Loucy (cell line): ENCODE data around the gene TBC1D2.
"Not testable (repeated sequence)": the region's sequence is repeated elsewhere in the genome, so short reads cannot be mapped to it uniquely, and the experiment has no call there.

ENCODE experiments used
- H2AFZ ChIP-seq: fragments of 200-600 bp; sonication (generic); 2 replicates; pipeline ENCODE4 v1.6.0; 2016; ENCODE audit warnings: antibody characterized with exemption, mild to moderate bottlenecking, low read length, moderate library complexity
- H3F3A ChIP-seq: fragments of 200-600 bp; 2 replicates; pipeline ENCODE4 v1.6.0; 2016; ENCODE audit warnings: antibody characterized with exemption, low read depth, mild to moderate bottlenecking
- H3K27me3 ChIP-seq: fragments of 200-600 bp; sonication (generic); 2 replicates; pipeline ENCODE4 v1.6.1; 2014; ENCODE audit warnings: low read length, mild to moderate bottlenecking; ENCODE audit not compliant: insufficient read depth, poor library complexity, severe bottlenecking
- H3K36me3 ChIP-seq: fragments of 200-600 bp; sonication (generic); 2 replicates; pipeline ENCODE4 v1.6.1; 2016; ENCODE audit warnings: low read length; ENCODE audit not compliant: insufficient read depth
- H3K4me1 ChIP-seq: fragments of 200-600 bp; sonication (generic); 2 replicates; pipeline ENCODE4 v1.5.1; 2014; ENCODE audit warnings: low read length, mild to moderate bottlenecking; ENCODE audit not compliant: insufficient read depth, poor library complexity, severe bottlenecking
- H3K4me2 ChIP-seq: fragments of 200-600 bp; sonication (generic); 2 replicates; pipeline ENCODE4 v1.6.0; 2014; ENCODE audit warnings: antibody characterized with exemption, low read length, low read depth, mild to moderate bottlenecking; ENCODE audit not compliant: poor library complexity, severe bottlenecking
- H3K4me3 ChIP-seq: fragments of 200-600 bp; sonication (generic); 2 replicates; pipeline ENCODE4 v1.5.1; 2014; ENCODE audit warnings: low read length, mild to moderate bottlenecking, mixed read lengths; ENCODE audit not compliant: poor library complexity, severe bottlenecking
- H3K79me2 ChIP-seq: fragments of 200-600 bp; sonication (generic); 2 replicates; pipeline ENCODE4 v1.6.1; 2014; ENCODE audit warnings: low read length; ENCODE audit not compliant: insufficient read depth
- H3K9ac ChIP-seq: fragments of 200-600 bp; sonication (generic); 2 replicates; pipeline ENCODE4 v1.6.0; 2014; ENCODE audit warnings: mild to moderate bottlenecking, low read depth, low read length, moderate library complexity; ENCODE audit not compliant: poor library complexity, severe bottlenecking
- H3K9me2 ChIP-seq: fragments of 200-600 bp; sonication (generic); replicated peaks from 2 replicates; pipeline ENCODE4 v1.6.1; 2016; ENCODE audit warnings: low read depth, low read length, mixed read lengths
- H3K9me3 ChIP-seq: fragments of 200-600 bp; sonication (generic); 2 replicates; pipeline ENCODE4 v1.6.1; 2014; ENCODE audit warnings: mild to moderate bottlenecking, antibody characterized with exemption, low read length, low read depth; ENCODE audit not compliant: insufficient read depth
- H4K20me1 ChIP-seq: fragments of 200-600 bp; sonication (generic); 2 replicates; pipeline ENCODE4 v1.6.0; 2014; ENCODE audit warnings: antibody characterized with exemption, low read length, mild to moderate bottlenecking; ENCODE audit not compliant: insufficient read depth, poor library complexity, severe bottlenecking
- CTCF ChIP-seq: fragments of 200-600 bp; sonication (generic); conservative IDR thresholded peaks from 2 replicates; pipeline ENCODE4 v1.5.1; 2014; ENCODE audit warnings: mild to moderate bottlenecking, antibody characterized with exemption, low read length
- EZH2phosphoT487 ChIP-seq: fragments of 200-600 bp; IDR thresholded peaks from 2 replicates; pipeline ENCODE4 v1.6.1; 2018; ENCODE audit warnings: antibody characterized with exemption, mild to moderate bottlenecking, moderate library complexity, borderline replicate concordance

The TBC1D2 gene

GRCh38 chr9:98287384-98287783, 31.9 kb upstream of the TBC1D2 start:
- no peak for TF ChIP-seq CTCF
- TF ChIP-seq EZH2phosphoT487, result no peak
- H3K9me2 ChIP-seq, result no peaks in the 10 kb centered on the region

GRCh38 chr9:98285446-98285845, 30.0 kb upstream of the TBC1D2 start:
- no peak for TF ChIP-seq CTCF
- Histone ChIP-seq H3K9me3 (no peaks in the 10 kb centered on the region), H3K4me1 (no peaks in the 10 kb centered on the region), H4K20me1 (no peaks in the 10 kb centered on the region), H3K36me3 (no peaks in the 10 kb centered on the region), H3K79me2 (no peaks in the 10 kb centered on the region), H2AFZ (no peak overlapping the region), H3K27me3 (no peaks in the 10 kb centered on the region), H3K9ac (no peak overlapping the region), H3K4me2 (no peak overlapping the region), H3K9me2 (no peaks in the 10 kb centered on the region), H3F3A (no peaks in the 10 kb centered on the region), H3K4me3 (no peak overlapping the region)

More at GRCh38 chr9:98287384-98287783, 31.9 kb upstream of the TBC1D2 start:
- no peaks in the 10 kb centered on the region for H3K79me2 ChIP-seq
- H2AFZ ChIP-seq, result no peak overlapping the region
- no peaks in the 10 kb centered on the region for H3F3A ChIP-seq
- no peak overlapping the region for H3K4me3 ChIP-seq
- no peak overlapping the region for H3K4me2 ChIP-seq
- H3K9me3 ChIP-seq, result no peaks in the 10 kb centered on the region
- H3K9ac ChIP-seq, result no peak overlapping the region
- H3K4me1 ChIP-seq, result no peaks in the 10 kb centered on the region
- no peaks in the 10 kb centered on the region for H3K27me3 ChIP-seq
- H3K36me3 ChIP-seq, result no peaks in the 10 kb centered on the region
- H4K20me1 ChIP-seq, result no peaks in the 10 kb centered on the region

- Histone ChIP-seq H3K36me3 (no peaks in the 10 kb centered on the region), H3K27me3 (no peaks in the 10 kb centered on the region), H3K4me3 (no peak overlapping the region), H3K9me2 (no peaks in the 10 kb centered on the region), H3K9ac (no peak overlapping the region), H3K4me1 (no peaks in the 10 kb centered on the region), H4K20me1 (no peaks in the 10 kb centered on the region), H3K9me3 (no peaks in the 10 kb centered on the region), H3K4me2 (no peak overlapping the region), H2AFZ (no peak overlapping the region), H3K79me2 (no peaks in the 10 kb centered on the region), H3F3A (no peaks in the 10 kb centered on the region)
- no peak for TF ChIP-seq EZH2phosphoT487
- no peak for TF ChIP-seq CTCF
Measured at GRCh38 chr9:98284754-98285153, 29.3 kb upstream of the TBC1D2 start.

GRCh38 chr9:98283143-98283542, 27.7 kb upstream of the TBC1D2 start:
- not testable (repeated sequence) for H3K36me3 ChIP-seq, H3K27me3 ChIP-seq, H3F3A ChIP-seq, H3K79me2 ChIP-seq, H3K4me2 ChIP-seq, H3K4me3 ChIP-seq, H3K9ac ChIP-seq, H3K4me1 ChIP-seq, H2AFZ ChIP-seq, H4K20me1 ChIP-seq, H3K9me2 ChIP-seq, H3K9me3 ChIP-seq
